ENCODE data around the gene C5orf58. TPM values are rescaled to one million over a fixed set of nuclear protein-coding genes. Genes with fewer than 3 reads are reported as not detected.

The C5orf58 gene
- total RNA-seq, 3 donors from 2014 or later: 0.15 to 0.80 TPM; not detected in 1

- H3K27ac ChIP-seq: no peak overlapping the region
- H3K4me3 ChIP-seq: no peak overlapping the region
- intact Hi-C loops (cut with DNase I; ENCODE audit: low total_unique reads): no loop called here
- no peaks in the 10 kb centered on the region for H3K4me1 ChIP-seq
- H3K9me3 ChIP-seq: no peaks in the 10 kb centered on the region
- DNase-seq (ENCODE audit: low spot score in 2 of 2): no peak
- no peaks in the 10 kb centered on the region for H3K36me3 ChIP-seq
- TF ChIP-seq CTCF (IDR thresholded peaks at IDR 0.05) (no peak), POLR2AphosphoS5 (IDR thresholded peaks at IDR 0.05) (no peak), POLR2A (IDR thresholded peaks at IDR 0.05) (no peak)
- no peaks in the 10 kb centered on the region for H3K27me3 ChIP-seq
Observed at GRCh38 chr5:170202117-170202516, 30.7 kb upstream of the C5orf58 start.

GRCh38 chr5:170204202-170204601 is 28.6 kb upstream of the C5orf58 start:
- no peak overlapping the region for H3K4me3 ChIP-seq
- H3K27ac ChIP-seq: no peak overlapping the region
- no peaks in the 10 kb centered on the region for H3K27me3 ChIP-seq
- no peaks in the 10 kb centered on the region for H3K36me3 ChIP-seq
- no peaks in the 10 kb centered on the region for H3K9me3 ChIP-seq
- TF ChIP-seq POLR2AphosphoS5 (IDR thresholded peaks at IDR 0.05): no peak
- TF ChIP-seq POLR2A (IDR thresholded peaks at IDR 0.05): no peak
- TF ChIP-seq CTCF (IDR thresholded peaks at IDR 0.05): no peak
- no peak for DNase-seq (ENCODE audit: low spot score in 2 of 2)
- intact Hi-C loops (cut with DNase I; ENCODE audit: low total_unique reads): no loop called here
- H3K4me1 ChIP-seq: no peaks in the 10 kb centered on the region

GRCh38 chr5:170206216-170206615 is 26.6 kb upstream of the C5orf58 start:
- intact Hi-C loops (cut with DNase I; ENCODE audit: low total_unique reads): no loop called here
- Histone ChIP-seq H3K36me3 (no peaks in the 10 kb centered on the region), H3K27ac (no peak overlapping the region), H3K27me3 (no peaks in the 10 kb centered on the region), H3K9me3 (no peaks in the 10 kb centered on the region), H3K4me3 (no peak overlapping the region), H3K4me1 (no peaks in the 10 kb centered on the region)
- TF ChIP-seq CTCF (IDR thresholded peaks at IDR 0.05) (no peak), POLR2A (IDR thresholded peaks at IDR 0.05) (no peak), POLR2AphosphoS5 (IDR thresholded peaks at IDR 0.05) (no peak)
- DNase-seq (ENCODE audit: low spot score in 2 of 2): no peak

- Histone ChIP-seq H3K36me3 (no peaks in the 10 kb centered on the region), H3K4me1 (no peaks in the 10 kb centered on the region), H3K4me3 (no peak overlapping the region), H3K27ac (no peak overlapping the region), H3K9me3 (no peaks in the 10 kb centered on the region), H3K27me3 (no peaks in the 10 kb centered on the region)
- intact Hi-C loops (cut with DNase I; ENCODE audit: low total_unique reads): no loop called here
- TF ChIP-seq POLR2AphosphoS5 (IDR thresholded peaks at IDR 0.05) (no peak), POLR2A (IDR thresholded peaks at IDR 0.05) (no peak), CTCF (IDR thresholded peaks at IDR 0.05) (no peak)
- no peak for DNase-seq (ENCODE audit: low spot score in 2 of 2)
Observed at GRCh38 chr5:170206958-170207357, 25.8 kb upstream of the C5orf58 start.

GRCh38 chr5:170211575-170212334 is 21.0 kb upstream of the C5orf58 start:
- Histone ChIP-seq H3K4me3 (no peak overlapping the region), H3K4me1 (no peaks in the 10 kb centered on the region), H3K27me3 (no peaks in the 10 kb centered on the region), H3K36me3 (no peaks in the 10 kb centered on the region), H3K27ac (no peak overlapping the region), H3K9me3 (no peaks in the 10 kb centered on the region)
- no peak for TF ChIP-seq POLR2A (IDR thresholded peaks at IDR 0.05)
- no peak for TF ChIP-seq CTCF (IDR thresholded peaks at IDR 0.05)
- no peak for TF ChIP-seq POLR2AphosphoS5 (IDR thresholded peaks at IDR 0.05)
- intact Hi-C loops (cut with DNase I; ENCODE audit: low total_unique reads): no loop called here
- no peak for DNase-seq (ENCODE audit: low spot score in 2 of 2)
